Hematopoietic multipotent progenitor cell treated with erythropoietin and hydrocortisone succinate and interleukin-3 and kit ligand, for 6 days (in vitro differentiated cells): ENCODE data around the gene SOCS1.

Source experiments
- DNase-seq: peaks from one replicate; pipeline ENCODE4 v3.0.0-alpha.2; 2015

The SOCS1 gene

DNA sequence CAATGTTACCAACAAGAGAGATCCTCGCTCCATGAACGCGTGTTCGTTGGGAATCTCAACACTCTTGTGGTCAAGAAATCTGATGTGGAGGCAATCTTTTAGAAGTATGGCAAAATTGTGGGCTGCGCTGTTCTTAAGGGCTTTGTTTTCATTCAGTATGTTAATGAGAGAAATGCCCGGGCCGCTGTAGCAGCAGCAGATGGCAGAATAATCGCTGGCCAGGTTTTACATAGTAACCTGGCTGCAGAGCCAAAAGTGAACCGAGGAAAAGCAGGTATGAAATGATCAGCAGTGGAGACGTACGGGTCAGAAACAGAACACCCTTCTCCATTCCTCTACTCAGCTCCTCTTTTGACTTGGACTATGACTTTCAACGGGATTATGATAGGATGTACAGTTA is 13.3 kb downstream of the SOCS1 start:
- no peak for DNase-seq

DNA sequence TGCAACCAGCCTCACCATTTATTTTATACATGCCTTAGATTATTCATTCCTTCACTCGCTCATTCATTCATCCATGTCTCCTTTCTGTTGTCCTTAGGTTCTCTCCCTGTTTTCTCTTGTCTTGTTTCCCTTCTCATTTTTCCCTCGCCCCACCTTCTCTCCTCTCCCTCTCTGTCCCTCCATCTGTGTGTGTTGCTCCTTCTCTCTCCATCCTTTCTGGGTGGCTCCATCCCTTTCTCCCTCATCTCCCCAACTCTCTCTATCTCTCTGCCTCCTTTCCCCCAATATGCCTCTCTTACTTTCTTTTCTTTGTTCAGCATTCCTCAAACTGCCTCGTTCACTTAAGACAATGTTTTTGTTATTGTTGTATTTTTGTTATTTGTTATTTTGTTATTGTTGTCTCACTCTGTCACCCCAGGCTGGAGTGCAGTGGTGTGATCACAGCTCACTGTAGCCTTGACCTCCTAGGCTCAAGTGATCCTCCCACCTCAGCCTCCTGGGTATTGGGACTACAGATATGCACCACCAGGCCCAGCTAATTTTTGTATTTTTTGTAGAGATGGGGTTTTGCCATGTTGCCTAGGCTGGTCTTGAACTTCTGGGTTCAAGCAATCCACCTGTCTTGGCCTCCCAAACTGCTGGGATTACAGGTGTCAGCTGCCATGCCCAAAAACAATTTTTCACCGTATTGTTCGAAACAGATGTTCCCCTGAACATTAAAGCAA is 14.4 kb downstream of the SOCS1 start:
- DNase-seq: no peak

DNA sequence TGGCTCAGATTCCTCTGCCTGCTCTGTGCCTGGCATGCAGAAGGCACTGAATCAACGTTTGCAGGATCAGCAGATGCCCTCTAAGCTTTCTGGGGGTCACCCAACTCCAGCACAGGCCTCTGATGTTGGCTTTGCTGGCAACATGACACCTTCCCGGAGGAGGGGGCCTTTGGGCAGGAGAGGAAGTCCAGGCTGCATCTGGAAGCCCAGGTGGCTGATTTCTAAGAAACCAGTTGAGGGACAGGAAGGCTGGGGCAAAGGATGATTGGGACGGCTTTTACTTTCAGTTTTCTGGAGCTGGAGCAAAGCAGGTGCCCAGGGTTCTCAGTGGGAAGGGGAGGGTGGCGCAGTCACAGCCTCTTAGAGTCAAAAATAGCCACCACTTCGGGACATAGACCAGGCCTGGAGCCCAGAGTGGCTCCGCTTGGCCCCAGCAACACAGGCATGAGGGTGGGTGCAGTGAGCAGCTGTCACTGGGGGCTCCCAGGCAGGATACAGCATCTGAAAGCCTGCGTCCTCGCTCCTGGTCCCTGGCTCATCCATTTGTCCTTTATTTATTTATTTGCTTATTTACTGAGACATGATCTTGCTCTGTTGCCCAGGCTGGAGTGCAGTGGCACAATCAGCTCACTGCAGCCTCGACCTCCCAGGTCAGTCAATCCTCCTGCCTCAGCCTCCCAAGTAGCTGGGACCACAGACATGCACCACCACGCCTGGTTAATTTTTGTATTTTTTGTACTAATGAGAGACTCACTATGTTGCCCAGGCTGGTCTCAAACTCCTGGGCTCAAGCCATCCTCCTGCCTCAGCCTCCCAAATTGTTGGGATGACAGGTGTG is 15.1 kb downstream of the SOCS1 start:
- DNase-seq: no peak

DNA sequence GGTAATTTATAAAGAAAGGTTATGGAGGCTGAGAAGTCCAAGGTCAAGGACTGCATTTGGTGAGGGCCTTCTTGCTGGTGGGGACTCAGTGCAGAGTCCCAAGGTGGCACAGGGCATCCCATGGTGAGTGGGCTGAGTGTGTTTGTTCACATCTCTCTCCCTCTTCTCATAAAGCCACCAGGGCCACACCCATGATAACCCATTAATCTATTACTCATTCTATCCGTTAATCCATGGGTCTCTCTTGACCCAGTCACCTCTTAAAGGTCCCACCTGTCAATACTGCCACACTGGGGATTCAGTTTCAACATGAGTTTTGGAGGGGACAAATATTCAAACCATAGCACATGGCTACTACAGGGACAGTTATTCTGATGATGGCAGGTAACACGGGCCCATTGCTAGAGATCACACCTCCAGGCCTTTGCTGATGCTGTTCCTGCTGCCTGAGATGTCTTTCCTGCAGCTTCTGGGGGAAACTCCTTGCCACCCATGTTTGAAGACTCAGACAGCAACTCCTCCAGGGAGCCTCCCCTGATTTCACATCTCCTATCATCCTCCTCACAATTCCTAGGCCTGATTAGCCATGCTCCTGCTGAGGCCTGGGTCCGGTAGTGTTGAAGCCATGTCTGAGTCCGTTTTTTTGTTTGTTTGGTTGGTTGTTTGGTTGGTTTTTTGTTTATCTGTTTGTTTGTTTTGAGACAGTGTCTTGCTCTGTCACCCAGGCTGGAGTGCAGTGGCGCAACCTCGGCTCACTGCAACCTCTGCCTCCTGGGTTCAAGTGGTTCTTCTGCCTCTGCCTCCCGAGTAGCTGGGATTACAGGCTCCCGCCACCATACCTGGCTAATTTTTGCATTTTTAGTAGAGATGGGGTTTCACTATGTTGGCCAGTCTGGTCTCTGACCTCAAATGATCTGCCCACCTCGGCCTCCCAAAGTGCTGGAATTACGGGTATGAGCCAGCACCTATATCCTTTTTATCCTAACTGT is 16.1 kb downstream of the SOCS1 start:
- no peak for DNase-seq

DNA sequence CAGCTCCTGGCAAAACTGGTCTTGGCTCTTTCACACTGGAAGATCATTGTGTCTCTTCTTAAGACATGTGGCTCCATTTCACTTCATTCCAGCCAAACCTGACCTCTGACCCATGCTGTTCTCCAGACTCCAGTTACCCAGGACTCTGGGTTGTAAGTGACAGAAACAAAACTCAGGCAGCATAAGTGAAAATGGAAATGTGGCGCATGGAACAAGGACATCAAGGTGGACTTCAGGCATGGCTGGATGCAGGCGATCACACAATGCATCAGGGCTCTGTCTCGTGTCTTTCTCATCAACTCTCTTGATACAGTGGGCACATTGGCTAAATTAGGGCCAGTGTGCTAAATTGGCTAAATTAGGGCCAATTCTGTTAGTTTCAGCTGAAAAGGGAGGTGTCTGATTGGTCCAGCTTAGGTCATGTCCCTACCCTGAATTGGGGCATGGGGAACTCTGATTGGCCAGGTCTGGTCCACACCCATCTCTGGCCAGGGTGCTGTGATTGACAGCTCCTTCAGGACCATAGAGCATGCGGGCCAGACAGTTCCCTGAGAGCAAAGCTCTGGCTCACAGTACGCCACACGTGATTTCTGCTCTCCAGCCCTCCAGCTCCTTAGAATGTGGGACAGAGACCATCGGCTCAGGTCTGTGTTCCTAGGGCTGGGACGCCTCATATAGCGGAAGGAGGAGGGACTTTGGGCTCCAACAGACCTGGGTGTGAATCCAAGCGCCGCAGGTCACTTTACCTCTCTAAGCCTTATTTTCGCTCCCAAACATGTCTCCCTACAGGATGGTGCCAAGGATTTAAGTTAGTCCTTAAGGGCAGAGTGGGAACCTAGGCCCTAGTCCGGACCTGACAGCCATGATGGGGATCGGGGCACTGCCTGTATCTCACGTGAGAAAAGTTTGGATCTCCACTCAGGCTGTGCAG is 17.5 kb downstream of the SOCS1 start:
- no peak for DNase-seq

DNA sequence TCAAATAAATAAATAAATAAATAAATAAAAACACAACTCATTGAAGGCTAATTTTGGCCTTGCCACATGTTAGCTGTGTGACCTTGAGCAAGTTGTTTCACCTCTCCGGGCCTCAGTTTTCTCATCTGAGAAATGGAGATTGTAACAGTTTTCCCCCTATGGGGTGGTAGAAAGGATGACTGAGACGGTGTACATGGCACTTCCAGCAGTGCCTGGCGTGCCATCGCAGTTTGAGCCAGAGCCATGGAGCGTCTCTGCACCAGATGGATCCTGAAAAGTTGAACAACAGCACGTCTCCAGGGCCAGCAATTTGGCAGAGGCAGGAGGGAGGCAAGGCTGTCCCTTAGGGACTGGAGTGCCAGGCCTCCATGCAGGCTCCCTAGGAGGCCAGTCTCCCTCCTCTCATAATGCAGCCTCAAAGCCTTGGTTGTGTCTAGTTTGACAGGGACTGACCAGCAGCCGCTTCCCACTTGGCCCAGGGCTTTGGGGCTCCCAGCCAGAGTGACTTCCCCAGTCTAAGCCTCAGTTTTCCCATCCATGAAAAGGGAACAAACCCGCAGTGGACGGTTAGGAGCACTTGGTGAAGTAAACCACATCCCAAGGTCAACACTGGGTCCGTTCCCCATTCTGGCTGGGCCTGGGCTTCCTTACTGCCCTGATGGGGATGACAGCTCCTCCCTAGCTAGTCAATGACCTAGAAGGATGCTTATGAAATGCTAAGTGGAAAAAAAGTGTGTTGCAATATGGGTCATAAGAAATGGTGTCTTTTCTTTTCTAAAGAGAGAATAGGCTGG is 19.3 kb downstream of the SOCS1 start:
- DNase-seq: peak; percentile 66

DNA sequence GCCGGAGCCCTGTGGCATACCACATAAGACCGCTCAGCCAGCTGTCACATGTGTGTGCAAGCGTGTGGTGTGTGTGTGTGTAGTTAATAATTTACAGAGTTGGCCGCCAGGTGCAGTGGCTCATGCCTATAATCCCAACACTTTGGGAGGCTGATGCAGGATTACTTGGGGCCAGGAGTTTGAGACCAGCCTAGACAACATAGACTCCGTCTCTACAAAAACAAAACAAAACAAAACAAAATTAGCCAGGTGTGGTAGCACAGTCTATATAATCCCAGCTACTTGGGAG is 20.4 kb downstream of the SOCS1 start:
- no peak for DNase-seq

DNA sequence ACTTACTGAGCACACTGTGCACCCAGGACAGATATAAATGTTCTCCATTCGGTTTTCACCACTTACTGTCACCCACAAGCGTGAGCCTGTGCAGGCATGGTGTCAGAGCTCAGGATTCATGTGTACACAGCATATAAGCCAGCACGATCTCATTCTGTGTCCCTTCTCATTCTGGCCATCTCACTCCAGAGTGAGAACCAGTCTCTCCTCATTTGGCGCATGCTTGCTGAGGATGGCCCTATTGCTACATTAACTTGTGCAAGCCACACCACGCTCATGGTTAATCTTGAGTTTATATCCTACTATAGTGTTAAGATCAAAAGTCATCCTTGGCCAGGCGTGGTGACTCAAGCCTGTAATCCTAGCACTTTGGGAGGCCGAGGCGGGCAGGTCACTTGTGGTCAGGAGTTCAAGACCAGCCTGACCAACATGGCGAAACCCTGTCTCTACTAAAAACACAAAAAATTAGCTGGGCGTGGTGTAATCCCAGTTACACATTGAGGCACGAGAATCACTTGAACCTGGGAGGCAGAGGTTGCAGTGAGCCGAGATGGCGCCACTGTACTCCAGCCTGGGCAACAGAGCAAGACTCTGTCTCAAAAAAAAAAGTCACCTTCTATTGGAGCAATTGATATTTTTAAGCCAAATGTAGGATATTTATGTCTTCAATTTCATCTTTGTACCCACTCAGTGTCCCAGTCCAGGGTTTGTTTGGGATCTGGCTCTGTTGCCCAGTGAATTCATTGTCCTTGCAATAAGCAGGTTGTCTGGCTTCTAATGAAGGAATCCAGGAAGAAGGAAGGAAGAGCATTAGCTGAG is 20.9 kb downstream of the SOCS1 start:
- peak; percentile 70 for DNase-seq

DNA sequence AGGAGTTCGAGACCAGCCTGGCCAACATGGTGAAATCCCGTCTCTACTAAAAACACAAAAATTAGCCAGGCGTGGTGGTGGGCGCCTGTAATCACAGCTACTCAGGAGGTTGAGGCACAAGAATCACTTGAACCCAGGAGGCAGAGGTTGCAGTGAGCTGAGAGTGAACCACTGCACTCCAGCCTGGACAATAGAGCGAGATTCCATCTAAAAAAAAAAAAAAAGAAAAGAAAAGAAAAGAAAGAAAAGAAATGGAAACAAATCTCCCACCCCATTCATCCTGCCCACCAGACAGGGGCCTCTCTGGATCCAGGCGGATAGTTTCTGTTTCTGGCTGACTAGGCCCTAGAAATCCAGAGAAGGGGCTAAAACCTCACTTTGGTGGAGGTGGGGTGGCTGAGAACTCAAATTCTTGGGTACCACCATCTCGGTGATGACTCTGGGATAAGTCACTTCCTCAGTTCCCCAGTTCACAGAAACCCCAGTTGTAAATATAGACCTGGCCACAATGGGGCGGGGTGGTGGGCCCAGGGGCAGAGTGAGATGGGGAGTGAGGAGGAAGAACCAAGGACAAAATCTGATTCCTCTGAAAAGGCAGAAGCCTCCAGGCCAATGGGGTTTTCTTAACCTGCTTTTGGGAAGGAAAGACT is 22.2 kb downstream of the SOCS1 start:
- peak; percentile 73 for DNase-seq

DNA sequence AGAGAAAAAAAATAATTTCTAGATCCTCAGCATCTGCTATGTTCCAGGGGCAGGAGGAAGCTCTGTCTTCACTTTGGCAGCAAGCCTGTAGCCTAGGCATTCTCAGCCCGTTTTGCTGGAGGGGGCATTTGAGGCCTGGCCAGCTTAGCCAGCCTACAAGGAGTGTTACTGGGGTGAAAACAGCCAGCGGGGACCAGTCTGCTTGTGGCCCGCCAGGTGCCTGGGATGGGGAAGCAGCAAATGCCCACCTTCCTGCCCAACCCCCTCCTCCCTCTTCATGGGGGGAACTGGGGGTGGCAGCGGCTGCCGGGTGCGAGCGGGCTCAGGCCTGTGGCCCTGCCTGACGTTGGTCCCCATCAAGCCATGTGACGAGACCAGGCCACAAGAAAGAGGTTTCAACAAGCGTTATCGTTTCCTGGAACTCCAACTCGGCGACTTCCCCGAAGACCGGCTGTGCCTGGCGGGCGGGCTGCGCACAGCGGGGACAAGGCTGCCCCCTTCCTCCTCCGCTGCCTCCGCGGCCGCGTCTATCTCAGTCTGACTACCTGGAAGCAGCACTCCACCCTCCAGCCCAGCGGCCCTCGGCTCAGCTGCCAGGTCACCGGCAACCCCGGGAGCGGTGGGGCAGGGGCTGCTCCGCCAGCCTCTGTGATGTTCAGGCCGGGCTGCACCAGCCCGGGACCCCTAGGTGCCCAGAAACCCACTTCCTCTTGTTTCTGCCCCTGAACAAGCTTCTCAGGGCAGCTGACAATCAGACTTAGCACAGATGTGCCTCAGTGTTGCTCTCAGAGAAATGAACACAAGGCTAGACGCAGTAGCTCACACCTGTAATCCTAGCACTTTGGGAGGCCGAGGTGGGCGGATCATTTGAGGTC is 22.9 kb downstream of the SOCS1 start:
- DNase-seq: peak; percentile 97

DNA sequence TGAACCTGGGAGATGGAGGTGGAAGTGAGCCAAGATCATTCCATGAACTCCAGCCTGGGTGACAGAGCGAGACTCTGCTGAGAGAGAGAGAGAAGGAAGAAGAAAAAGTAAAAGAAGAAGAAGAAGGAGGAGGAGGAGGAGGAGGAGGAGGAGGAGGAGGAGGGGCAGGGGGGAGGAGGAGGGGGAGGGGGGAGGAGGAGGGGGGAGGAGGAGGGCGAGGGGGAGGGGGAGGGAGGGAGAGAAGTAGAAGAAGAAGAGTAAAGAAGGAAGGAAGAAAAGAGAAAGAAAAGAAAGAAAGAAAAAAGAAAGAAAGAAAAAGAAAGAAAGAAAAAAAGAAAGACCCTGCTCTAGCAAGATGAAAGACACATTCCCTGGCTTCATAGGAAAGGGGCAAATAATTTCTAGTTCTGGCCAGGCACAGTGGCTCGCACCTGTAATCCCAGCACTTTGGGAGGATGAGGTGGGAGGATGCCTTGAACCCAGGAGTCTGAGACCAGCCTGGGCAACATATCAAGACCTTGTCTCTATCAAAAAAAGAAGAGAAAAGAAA is 23.6 kb downstream of the SOCS1 start:
- no peak for DNase-seq

DNA sequence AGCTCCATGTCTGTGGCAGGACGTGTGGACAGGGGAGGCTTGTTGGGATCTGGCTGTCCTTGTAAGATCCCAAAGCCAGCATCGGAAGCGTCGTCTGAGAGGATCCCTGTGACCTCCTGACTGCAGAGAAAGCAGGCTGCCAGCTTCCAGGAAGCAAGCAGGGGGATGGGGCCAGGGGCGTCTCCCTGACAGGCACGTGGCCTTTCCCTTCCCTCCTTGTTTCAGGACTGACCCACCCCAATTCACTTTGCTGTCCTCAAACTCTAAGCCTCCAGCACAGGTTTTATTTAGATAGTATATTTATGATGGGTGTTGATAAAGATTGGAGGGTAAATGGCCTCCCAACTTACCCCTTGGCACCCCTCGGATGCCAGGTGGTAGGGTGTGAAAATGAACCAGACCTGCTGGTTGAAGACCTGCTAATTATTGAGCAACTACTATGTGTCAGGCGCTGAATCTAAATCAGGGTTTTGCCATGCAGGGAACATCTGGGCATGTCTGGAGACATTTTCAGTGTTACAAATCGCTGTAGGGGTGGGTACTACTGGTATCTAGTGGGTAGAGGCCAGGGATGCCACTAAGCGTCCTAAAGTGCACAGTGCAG is 24.5 kb downstream of the SOCS1 start:
- DNase-seq: no peak

DNA sequence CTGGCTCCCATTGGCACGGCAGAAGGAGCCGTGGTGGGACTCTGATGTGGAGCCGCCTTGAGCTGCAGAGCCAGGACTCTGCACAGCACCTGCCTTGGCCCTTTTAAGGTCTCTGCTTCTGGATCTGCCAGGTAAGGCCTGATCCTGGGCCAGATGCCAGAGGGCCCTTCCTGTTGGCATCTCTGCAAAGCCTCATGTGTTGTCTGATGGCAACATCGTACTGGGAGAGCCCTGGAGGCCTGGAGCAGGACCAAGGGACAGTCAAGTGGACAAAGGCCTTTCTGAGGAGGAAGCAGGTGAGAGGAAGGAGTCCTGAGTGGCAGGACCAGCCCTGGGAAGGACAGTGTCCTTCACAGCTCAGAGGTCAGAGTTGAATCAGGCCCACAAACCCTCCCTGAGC is 26.1 kb downstream of the SOCS1 start:
- DNase-seq: no peak

DNA sequence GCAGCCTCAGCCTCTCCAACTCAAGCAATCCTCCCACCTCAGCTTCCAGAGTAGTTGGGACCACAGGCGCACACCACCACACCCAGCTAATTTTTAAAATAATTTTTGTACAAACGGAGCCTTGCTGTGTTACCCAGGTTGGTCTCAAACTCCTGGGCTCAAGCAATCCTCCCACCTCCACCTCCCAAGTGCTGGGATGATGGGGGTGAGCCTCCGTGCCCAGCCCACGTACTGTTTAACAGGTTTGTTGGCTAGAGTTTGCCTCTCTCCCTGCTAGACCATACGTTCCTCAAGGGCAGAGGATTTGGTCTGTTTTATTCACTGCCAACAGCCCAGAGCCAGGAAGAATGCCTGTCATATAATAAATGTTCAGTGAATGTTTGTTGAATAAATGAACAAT is 26.6 kb downstream of the SOCS1 start:
- DNase-seq: no peak

DNA sequence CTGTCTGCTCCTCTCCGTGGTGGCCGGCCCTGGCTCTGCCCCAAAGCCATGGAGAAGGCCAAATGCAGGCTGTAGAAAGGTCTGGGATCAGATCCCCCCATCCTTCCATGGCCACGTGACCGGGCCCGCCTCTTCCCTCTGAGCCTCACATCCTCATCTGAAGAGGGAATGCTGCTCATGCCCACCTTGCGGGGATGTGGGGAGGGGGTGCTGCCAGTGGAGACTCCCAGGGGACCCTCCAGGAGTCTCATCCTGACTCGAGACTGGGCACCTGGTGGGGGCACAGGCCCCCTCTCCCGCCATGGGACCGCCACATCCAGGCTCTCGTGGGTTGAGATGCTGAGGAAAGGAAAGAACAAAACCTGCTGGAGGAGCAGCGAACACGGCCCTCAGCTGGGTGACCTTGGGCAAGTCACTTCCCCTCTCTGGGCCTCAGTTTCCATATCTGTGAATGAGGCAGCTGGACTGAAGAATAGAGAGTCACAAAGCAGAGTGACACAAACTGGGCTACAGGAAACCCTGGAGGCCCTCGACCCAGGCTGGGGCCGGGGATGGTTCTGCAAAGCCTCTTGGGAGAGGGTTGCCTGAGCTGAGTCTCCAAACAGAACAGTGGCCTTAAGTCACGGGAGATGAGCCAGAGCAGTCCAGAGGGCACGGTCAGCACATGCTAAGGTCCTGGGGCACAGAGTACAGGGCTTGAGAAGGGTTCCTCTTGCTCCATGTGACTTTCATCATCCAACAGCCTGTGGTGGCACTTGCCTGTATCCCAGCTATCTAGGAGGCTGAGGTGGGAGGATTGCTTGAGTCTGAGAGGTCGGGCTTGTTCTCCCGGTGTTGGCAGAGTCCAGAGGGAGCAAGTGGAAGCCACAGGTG is 30.1 kb downstream of the SOCS1 start:
- no peak for DNase-seq

DNA sequence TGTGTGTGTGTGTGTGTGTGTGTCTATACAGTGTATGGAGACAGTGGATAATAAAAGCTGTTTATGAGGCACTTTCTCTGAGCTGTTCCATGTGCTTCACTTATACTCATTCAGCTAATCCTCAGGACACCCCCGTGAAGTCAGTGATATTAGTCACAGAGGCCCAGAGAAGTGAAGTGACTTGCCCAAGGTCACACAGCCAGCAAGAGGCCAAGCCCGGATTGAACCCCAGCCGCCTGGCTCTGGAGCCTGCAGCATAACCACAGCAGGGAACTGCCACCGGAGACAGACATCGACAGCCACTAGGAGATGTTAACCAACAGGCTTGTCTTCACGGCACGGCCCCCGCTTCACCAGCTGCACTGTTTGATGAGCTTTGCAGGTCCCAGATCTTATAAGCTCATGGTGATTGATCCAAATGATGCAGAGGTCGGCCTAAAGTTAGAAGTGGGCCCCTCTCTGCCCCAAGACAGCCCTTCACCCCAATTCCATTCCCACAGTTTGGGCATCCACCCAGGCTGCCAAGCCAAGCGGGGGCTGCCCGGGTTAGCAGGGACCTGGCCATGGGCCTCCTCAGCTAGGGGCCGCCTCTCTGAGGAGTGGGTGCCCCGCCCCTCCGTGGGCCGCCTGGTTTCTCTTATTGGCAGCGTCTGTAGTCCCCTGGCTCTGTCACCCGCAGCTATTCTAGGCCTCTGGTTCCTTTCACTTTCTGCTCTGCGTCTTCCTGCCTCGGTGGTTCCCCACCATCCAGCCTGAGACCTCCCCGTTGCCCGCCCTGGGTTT is 30.9 kb downstream of the SOCS1 start:
- DNase-seq: peak; percentile 69
